Measurements from ENCODE around the gene MATCAP1.

GRCh38 chr16:67169011-67169451 lies 14.7 kb downstream of the MATCAP1 start:
- no peak for TF ChIP-seq CTCF (IDR thresholded peaks at IDR 0.05)
- no peak for TF ChIP-seq POLR2A (IDR thresholded peaks at IDR 0.05)

Data from body of pancreas (tissue), 4 donors.